Psoas muscle (tissue), 8 donors: ENCODE data around the gene FLNB. TPM values are rescaled to one million over a fixed set of nuclear protein-coding genes. Genes with fewer than 3 reads are reported as not detected.

Experiments
- ATAC-seq, 4 donors: fragments of 200-7000 bp; cut with Tn5 transposase; one replicate each; pipeline ENCODE4 v1.9.1; 2020; ENCODE audit warnings: moderate library complexity in 3 of 4, mild to moderate bottlenecking in 2 of 4
- DNase-seq, 2 donors: peaks; one replicate each; pipeline ENCODE4 v3.0.0-alpha.2; 2020
- H3K27ac ChIP-seq: fragments of 200-600 bp; one replicate; pipeline ENCODE4 v1.8.0; 2022
- H3K27me3 ChIP-seq, 3 donors: fragments of 200-600 bp in 1 of 3; one replicate each; pipeline versions ENCODE4 v1.6.1 to v1.8.0; 2013 to 2022; ENCODE audit warnings: low read length in 2 of 3, mild to moderate bottlenecking in 2 of 3, moderate library complexity in 1 of 3; ENCODE audit not compliant: insufficient read depth in 3 of 3
- H3K36me3 ChIP-seq, 2 donors: fragments of 200-600 bp in 1 of 2; one replicate each; pipeline versions ENCODE4 v1.6.1 to v1.8.0; 2013 to 2022; ENCODE audit warnings: low read depth in 1 of 2, mild to moderate bottlenecking in 1 of 2, moderate library complexity in 1 of 2; ENCODE audit not compliant: insufficient read depth in 1 of 2
- H3K4me1 ChIP-seq: fragments of 200-600 bp; one replicate; pipeline ENCODE4 v1.8.0; 2022
- H3K4me3 ChIP-seq: fragments of 200-600 bp; one replicate; pipeline ENCODE4 v1.8.0; 2022; ENCODE audit warnings: mild to moderate bottlenecking
- H3K9me3 ChIP-seq: fragments of 200-600 bp; one replicate; pipeline ENCODE4 v1.8.0; 2022
- WGBS, 3 donors: extraction: QIAGEN DNeasy Blood & Tissue Kit; methylation state at CpG; one replicate each; pipeline versions ENCODE4 v1.1.6 to v1.1.7; 2013; 5-methylcytosine and 5-hydroxymethylcytosine counted together
- intact Hi-C, 2 donors: fragments of 100-400 bp; cut with DNase I; formaldehyde crosslinking; loops; one replicate each; pipeline versions ENCODE4 v1.11.0 to v1.14.2; 2022
- polyA plus RNA-seq, 3 donors: library from polyadenylated mRNA; stranded (reverse); fragments of 200-250 nt; gene quantifications; one replicate each; pipeline ENCODE4 v1.2.3, GENCODE V29; 2013
- total RNA-seq, 4 donors: library from RNA; stranded (reverse); fragmentation: NEBNext Ultra II Directional in 2 of 4; extraction: Animal tissue kit (Norgen Biotek cat#: 25700) in 2 of 4; gene quantifications; one replicate each; pipeline versions ENCODE4 v1.2.1 to v1.2.4, GENCODE V29; 2021 to 2023
- TF ChIP-seq, protein P1 (sequence below): fragments of 200-600 bp; IDR thresholded peaks from one replicate; pipeline ENCODE4 v1.8.0; 2022; ENCODE audit warnings: antibody characterized with exemption
- donor health status: healthy with polysubstance abuse.
- donor health status: DM: no; HTN: no; CAD: no; lungs with moderate emphysema.
- donor health status: Bipolar disorder and iron deficiency.
- donor health status: healthy.
- donor health status: DM: yes; HTN: yes; CAD: no.
- donor health status: DM: no; HTN: no; CAD: no.
- donor health status: DM: no; HTN: no; CAD: no.
- donor health status: DM: yes; HTN: yes; CAD: no.

Gene FLNB
- total and polyA plus RNA-seq, 7 donors: 6.4 to 17.9 (median 14.7) TPM

DNA sequence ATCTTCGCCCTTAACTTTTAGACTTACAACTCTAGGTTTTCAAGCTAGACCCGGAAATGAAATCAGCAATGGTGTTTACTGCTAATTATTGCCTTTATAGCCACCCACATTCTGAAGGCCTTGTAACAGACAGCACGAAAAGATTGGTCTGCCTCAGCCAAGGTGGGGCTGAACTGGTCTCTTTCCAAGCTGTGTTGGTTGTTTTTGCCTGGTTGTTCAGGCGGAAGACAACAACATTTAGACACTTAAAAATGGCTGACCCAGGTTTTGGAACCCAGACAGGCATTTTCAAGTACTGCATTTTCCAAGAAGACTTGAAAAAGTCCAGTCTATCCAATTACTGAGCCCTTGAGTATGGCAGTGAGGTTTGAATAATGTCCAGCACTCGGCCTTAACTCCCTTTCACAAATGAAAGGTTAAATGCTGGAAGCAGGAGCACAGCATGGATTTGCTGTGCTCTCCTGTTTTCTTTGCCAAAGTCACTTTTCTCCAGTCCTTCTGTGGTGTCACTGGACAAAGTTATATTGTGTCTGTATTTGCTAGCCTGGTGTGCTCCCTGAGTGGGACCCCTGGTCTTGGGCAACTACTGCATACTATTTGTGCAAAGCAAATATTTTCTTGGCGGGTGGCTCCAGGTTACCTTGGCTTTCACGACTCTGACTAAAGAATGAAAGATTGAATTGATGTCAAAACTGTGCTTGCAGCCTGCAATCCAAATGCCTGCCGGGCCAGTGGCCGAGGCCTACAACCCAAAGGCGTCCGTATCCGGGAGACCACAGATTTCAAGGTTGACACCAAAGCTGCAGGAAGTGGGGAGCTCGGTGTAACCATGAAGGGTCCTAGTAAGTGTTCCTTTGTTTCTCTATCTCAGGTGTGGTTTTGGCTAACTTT is 93.5 kb downstream of the FLNB start:
- Histone ChIP-seq H3K4me3 (no peak overlapping the region), H3K9me3 (no peaks in the 10 kb centered on the region), H3K27ac (no peak overlapping the region), H3K36me3 (peaks cover 2 to 18% of the 10 kb centered on the region in 2 donors), H3K4me1 (no peaks in the 10 kb centered on the region), H3K27me3 (no peaks in the 10 kb centered on the region)
- ATAC-seq (no peak), DNase-seq (no peak)
- intact Hi-C loops: no loop called here
- TF ChIP-seq, protein P1, sequence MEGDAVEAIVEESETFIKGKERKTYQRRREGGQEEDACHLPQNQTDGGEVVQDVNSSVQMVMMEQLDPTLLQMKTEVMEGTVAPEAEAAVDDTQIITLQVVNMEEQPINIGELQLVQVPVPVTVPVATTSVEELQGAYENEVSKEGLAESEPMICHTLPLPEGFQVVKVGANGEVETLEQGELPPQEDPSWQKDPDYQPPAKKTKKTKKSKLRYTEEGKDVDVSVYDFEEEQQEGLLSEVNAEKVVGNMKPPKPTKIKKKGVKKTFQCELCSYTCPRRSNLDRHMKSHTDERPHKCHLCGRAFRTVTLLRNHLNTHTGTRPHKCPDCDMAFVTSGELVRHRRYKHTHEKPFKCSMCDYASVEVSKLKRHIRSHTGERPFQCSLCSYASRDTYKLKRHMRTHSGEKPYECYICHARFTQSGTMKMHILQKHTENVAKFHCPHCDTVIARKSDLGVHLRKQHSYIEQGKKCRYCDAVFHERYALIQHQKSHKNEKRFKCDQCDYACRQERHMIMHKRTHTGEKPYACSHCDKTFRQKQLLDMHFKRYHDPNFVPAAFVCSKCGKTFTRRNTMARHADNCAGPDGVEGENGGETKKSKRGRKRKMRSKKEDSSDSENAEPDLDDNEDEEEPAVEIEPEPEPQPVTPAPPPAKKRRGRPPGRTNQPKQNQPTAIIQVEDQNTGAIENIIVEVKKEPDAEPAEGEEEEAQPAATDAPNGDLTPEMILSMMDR: no peak
- WGBS, 3 donors: 85 to 87% (median 86%) methylated on average over 13 of the region's 13 CpGs

DNA sequence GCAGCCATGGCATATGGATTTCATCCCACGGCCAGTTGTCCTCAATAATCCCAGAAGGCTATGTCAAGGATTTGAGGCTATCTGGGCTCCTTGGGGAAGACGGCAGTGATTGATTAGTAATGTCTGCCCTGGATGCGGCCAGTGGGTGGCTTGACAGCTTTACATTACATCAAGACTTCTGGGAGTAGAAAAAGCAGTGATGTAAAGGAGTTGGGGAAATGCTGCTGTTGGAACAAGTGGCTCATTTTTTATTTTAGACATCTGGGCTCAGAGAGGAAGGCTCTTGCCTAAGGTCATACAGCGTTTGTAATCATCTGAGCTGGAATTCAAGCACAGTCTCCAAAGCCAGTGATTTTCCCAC is 94.1 kb downstream of the FLNB start:
- Histone ChIP-seq H3K4me3 (no peak overlapping the region), H3K27ac (no peak overlapping the region), H3K4me1 (no peaks in the 10 kb centered on the region), H3K27me3 (no peaks in the 10 kb centered on the region), H3K9me3 (no peaks in the 10 kb centered on the region), H3K36me3 (peaks cover 2 to 16% of the 10 kb centered on the region in 2 donors)
- WGBS, 3 donors: 81 to 86% (median 83%) methylated on average over 4 of the region's 4 CpGs
- DNase-seq (no peak), ATAC-seq (no peak)
- TF ChIP-seq, protein P1: no peak
- intact Hi-C loops: no loop called here

DNA sequence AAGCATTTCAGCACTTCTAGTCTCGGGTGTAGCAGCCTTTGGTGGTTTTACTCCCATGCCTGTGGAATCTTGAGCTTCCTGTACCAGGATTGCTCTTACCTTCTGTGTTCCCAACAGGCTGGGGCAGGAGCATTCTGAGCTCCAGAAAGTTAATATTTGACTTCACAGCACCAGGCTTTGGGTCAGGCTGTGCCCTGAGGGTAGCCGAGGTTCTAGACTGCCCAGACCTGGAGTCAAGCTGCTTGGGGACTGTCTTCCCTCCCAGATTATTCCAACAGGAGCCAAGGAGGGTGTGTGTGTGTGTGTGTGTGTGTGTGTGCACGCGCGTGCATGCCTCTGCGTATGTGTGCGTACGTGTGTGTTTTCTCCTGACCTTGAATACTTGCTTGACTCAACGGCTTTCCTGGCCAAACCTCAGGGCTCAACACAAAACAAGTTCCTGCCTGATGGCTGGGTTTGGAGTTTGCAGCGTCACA is 94.8 kb downstream of the FLNB start:
- no peak for DNase-seq
- ATAC-seq: no peak
- Histone ChIP-seq H3K27me3 (no peaks in the 10 kb centered on the region), H3K27ac (no peak overlapping the region), H3K4me1 (no peaks in the 10 kb centered on the region), H3K9me3 (no peaks in the 10 kb centered on the region), H3K4me3 (no peak overlapping the region), H3K36me3 (peaks cover 2 to 16% of the 10 kb centered on the region in 2 donors)
- WGBS, 3 donors: 88 to 89% (median 88%) methylated on average over 10 of the region's 10 CpGs
- TF ChIP-seq, protein P1: no peak
- intact Hi-C loops: no loop called here

DNA sequence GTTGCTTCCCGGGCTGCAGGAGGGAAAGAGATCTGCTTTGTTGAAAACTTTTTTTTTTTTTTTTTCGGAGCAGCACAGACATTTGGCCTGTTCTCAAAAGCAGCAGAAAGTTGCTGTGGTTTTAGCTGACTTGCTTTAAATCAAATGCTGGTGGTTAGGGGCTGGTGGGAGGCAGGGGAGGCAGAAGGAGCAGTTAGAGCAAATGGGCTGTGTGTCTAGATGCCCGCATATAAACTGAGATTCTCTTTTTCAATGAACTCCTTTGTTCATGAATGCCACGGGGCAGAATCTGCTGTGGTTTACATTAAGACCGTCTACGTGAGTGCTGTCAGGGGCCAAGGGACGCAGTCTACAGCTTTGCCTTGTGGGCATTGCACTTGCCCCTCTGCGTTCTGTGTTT is 95.9 kb downstream of the FLNB start:
- H3K36me3 ChIP-seq: peaks cover 2 to 23% of the 10 kb centered on the region in 2 donors

More for the DNA sequence above, 95.9 kb downstream of the FLNB start:
- 76 to 88% (median 81%) methylated on average over 8 of the region's 8 CpGs for WGBS, 3 donors
- ATAC-seq (no peak), DNase-seq (no peak)
- intact Hi-C loops: no loop called here
- Histone ChIP-seq H3K27ac (no peak overlapping the region), H3K4me3 (no peak overlapping the region), H3K9me3 (no peaks in the 10 kb centered on the region), H3K27me3 (no peaks in the 10 kb centered on the region), H3K4me1 (no peaks in the 10 kb centered on the region)
- TF ChIP-seq, protein P1: no peak
